Umbilical cord (tissue), 2 donors: ENCODE results near the gene ENO4. TPM values are rescaled to one million over a fixed set of nuclear protein-coding genes. Genes with fewer than 3 reads are reported as not detected.

Experiments used
- DNase-seq: peaks from one replicate; pipeline ENCODE4 v3.0.0-alpha.2; 2015; ENCODE audit warnings: low spot score
- total RNA-seq: library from RNA; depleted of rRNA; stranded (reverse); fragments of >200 nt; gene quantifications from one replicate; pipeline ENCODE4 v1.2.3, GENCODE V29; 2014; ENCODE audit warnings: low replicate concordance; ENCODE audit not compliant: insufficient read depth

The ENO4 gene
- 0.72 TPM for total RNA-seq

DNA sequence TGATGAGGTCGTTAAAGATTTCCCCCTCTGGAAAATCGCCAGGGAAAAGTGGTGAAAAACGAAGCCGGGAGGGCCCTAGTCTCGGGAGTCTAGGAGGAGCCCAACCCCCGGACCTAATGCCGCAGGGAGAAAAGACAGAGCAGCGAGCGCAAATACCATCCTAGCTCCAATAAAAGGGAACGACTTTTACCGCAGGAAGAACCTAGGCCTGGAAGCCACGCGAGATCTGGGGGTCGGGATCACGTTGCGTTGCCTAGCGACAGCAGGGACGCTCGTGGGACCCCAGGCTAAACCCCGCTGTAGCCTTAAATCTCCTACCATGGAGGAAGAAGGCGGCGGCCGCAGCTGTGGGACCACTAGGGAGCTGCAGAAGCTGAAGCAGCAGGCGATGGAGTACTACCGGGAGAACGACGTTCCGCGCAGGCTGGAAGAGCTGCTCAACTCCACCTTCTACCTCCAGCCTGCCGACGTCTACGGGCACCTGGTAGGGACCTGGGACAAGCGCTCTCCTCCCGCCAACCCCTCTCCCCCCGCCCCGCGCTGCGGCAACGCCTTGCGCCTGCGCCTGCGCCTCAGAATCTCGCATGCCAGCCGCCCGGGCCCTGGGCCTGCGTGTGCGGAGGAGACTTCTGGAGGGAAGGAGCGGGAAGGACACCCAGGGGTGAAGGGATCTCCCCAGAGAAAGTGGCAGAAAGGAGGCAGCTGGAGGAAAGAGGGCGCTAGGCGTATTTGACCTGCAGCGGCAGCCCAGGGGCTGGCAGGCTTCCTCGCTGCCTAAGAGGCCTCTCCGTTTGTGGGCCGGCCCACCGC, at the start of gene ENO4:
ENO4 (plus strand) TSS at position 252 of the 810 bp plus-strand sequence; CDS start at position 320, 68 bp downstream.
- DNase-seq, result peak; percentile 93

DNA sequence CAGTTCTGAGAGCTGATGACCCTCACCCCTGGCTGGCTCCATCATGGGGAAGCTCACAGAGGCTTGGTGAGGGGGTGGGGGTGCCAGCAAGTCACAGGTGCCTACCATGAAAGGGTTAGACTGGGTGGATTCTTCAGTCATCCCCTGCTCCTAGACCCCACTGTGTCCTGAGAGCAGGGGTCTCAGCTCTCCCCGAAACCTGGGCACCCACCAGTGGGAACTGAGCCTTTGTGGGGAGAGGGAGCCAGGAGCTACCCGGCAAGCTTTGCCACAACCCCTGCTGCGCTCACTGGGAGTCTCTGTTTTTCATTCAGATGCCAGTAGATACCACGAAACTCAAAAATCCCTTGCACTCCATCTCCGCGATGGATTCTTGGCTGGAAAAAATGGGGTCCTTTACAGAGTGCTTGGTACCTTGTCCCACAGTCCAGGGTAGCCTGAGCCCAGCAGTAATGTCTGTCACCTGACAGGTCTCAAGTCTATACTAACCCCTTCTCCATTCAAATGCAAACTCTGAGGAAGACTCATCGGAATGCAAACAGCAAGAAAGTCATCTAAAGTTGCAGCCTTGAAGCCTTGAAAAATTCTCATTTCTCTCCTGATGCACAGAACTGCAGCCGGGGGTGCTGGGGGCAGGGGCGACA, 48.9 kb upstream of the ENO4 start:
- no peak for DNase-seq

GRCh38 chr10:116801658-116802057, 47.6 kb upstream of the ENO4 start:
- no peak for DNase-seq

GRCh38 chr10:116802474-116802873, 46.8 kb upstream of the ENO4 start:
- no peak for DNase-seq

GRCh38 chr10:116802876-116803275, 46.4 kb upstream of the ENO4 start:
- no peak for DNase-seq

- DNase-seq, result no peak
Measured at GRCh38 chr10:116803451-116804249, 45.6 kb upstream of the ENO4 start.

- DNase-seq, result no peak
Measured at GRCh38 chr10:116808706-116809105, 40.6 kb upstream of the ENO4 start.

DNA sequence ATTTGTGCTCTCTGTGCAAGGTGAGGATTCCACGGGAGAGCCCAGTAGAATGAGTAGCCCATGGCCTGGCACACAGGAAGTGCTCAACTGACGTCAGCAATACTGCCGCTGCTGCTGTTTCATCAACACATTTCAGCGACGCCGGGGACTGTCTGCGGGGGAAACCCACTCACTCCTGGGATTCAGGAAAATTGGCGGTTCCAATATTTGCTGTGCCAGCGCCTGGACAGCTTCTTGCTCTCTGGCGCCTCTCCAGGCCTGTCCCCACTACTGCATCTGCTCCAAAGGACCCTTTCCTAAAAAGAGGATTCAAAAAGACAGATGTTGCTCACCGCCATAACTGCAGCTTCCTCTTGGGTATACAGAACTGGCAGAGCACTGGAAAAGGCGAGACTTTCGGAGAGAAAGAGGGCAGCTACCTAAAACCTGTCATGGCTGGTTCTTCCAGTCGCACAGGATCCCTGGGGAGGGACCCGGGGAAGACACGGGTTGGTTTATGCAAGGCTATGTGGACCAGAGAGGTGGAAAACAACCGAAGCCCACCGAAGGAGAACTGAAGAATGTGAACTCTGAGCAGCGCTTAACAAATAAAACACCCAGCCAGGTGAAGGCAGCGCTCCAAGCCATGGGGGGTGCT, 39.7 kb upstream of the ENO4 start:
- no peak for DNase-seq

DNA sequence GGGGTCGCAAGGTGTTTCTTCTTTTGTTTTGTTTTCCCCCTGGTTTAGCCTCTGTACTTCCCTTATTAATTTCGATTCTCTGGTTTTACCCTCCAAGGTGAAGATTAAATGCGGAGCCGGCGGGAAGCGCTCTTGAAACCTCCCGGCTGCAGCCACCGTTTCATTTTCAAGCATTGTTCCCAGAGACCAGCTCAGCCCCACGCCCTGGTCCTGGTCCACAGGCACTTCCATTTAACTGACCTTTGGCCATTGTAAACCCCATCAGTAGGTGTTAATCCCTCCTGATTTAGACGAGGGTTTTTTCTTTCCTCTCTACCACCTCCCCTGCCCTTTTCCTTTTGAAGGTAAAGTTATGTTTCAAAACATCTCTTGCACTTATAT, 39.2 kb upstream of the ENO4 start:
- DNase-seq, result no peak

DNA sequence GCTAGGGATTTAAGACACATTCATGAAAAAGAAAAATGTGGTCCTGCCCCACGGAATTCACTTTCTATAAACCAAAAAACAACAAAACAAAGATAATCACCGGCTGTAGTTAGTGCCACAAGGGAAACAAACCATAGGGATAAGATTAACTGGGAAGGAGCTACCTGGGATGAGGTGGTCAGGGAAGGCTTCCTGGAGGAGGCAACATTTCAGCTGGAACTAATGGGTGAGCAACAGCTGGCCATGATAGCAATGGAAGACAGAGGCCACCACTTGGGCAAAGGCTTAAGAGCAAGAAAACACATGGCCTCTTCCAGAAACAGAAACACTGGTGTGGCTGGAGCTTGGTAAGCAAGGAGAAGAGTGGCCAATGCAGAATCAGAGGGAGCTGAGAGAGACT, 38.4 kb upstream of the ENO4 start:
- no peak for DNase-seq

DNA sequence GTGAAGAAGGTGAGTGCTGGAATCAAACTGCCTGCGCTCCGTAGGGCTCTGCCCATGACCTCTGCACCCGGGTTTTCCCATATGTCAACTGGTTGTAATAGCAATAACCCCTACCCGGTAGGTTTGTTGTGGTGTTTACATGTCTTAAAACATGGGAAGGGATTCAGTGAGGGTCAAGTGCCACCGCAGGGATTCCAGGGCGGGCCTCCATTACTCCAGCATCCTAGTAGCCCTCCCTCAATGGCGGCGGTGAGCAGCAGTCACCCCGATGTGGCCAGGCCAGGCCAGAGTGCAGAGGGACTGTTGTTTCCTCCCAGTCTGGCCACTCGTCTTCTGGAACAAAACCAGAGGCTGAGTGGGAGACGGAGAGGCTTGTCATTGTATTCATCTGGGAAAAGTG, 37.6 kb upstream of the ENO4 start:
- no peak for DNase-seq

DNA sequence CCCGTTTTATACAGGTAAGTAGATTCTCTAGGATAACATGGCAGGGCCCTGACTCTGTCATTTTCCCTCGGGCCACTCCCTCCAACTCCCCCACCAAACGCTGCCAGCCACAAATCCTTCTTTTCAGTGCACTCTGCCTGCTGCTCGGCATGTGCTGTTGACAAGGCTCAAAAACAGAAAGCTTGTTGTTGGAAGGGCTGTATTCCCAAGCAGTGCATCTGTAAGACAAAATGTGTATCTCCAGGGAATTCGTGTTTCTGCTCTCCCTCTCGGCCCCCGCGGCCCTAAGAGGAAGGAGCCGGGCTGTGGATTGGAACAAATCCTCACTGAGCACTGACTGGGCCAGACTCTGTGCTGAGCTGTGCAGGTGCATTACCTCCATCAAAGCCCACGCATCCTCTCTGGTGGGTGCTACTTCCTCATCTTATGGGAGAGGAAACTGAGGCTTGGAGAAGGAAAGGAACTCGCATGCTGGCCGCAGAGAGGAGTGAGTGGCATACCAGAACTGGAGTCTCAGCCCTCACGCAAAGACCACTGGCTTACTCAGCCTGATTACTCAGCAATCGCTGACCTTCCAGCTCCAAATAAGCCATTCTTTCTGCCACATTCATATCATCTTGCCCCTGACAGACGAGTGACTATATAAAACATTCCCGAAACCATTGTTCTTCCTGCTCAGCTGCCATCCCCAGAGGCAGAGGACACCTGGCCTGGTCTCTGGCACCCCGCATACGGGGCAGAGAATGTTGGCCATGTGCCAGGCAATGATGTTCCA, 33.5 kb upstream of the ENO4 start:
- no peak for DNase-seq

DNA sequence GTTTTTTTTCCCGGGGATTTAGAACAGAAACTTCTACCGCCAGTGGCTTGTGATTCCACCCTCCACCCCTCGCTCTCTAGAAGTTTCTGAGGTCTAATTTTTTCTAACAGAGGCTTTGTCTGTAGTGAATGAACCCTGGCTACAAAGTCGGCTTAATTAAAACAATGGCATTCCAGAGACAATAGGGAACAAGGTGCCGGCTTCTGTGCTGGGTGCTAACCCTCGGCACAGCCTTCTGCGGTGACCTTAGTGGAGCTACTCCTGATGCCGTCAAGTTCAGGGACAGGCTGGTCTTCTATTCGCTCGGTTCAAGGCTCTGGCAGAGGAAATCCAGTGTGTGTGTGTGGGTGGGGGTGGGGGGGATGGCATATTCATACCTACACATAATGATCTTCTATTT, 32.1 kb upstream of the ENO4 start:
- DNase-seq, result no peak

- no peak for DNase-seq
Measured at GRCh38 chr10:116817780-116818343, 31.4 kb upstream of the ENO4 start.

GRCh38 chr10:116819999-116820677, 29.2 kb upstream of the ENO4 start:
- no peak for DNase-seq

- DNase-seq, result no peak
Measured at GRCh38 chr10:116825901-116826300, 23.4 kb upstream of the ENO4 start.

DNA sequence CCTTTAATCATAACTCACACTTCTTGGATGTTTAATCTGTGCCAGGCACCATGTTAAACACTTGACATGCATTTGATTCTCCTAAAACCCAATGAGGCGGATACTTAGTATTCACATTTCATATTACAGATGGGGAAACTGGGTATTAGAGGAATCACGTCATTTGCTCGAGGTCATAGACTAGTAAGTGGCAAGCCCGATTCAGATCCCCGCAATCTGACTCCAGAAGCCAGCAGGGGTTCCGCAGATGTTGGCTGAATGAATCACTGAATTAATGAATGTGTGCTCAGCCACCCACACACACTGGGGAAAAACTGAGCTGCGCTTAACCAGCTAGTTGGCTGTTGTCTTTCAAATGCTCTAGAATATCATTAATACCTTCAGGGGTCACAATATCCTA, 22.5 kb upstream of the ENO4 start:
- DNase-seq, result no peak

- DNase-seq, result no peak
Measured at GRCh38 chr10:116827214-116827671, 22.1 kb upstream of the ENO4 start.

DNA sequence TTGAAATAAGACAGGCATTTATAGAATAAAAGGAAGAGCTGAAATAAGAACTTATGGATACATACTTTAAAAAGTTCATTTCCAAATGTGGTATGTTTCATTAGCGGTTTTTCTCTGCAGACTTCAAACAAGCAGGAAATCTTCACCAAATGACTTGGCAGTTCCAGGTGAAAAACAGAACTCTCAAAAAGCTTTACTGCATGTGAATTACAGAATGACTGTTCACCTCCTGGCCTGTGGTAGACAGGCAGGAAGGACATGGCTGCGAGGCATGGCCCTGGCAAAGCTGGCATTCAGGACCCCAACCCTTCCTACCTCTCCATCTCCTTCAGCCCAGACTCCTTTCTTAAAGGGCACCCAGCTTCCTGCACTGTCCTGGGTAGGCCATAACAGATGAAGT, 21.2 kb upstream of the ENO4 start:
- DNase-seq, result no peak

DNA sequence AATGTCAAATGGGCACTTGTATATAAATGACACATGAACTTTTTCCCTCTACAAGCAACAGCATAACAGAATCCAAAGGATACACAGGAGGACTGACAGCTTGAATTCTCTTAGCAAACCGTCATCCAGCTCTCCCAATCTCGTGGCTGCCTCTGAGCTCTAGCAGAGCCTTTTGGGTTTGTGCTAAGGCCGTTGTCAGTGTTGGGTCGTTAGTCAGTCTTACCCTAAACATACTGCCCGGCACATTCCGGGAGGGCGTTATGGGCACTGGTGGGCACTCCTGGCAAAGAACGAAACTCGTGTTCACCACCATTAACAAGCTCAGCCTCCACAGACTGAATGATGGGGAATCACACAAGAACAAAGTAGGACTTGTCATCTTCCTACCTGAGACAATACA, 19.6 kb upstream of the ENO4 start:
- DNase-seq, result no peak
